Esophagus (tissue), 2 donors: ENCODE measurements around the gene LRRK1. TPM values are rescaled to one million over a fixed set of nuclear protein-coding genes. Genes with fewer than 3 reads are reported as not detected.

ENCODE experiments used
- H3K27ac ChIP-seq, 2 donors: one replicate each; pipeline ENCODE4 v1.5.1; 2013; ENCODE audit warnings: low read depth in 2 of 2, mild to moderate bottlenecking in 2 of 2, inconsistent platforms in 1 of 2, low read length in 1 of 2, moderate library complexity in 1 of 2
- H3K27me3 ChIP-seq, 2 donors: one replicate each; pipeline ENCODE4 v1.6.1; 2013; ENCODE audit warnings: low read length in 2 of 2, control low read depth in 1 of 2, mild to moderate bottlenecking in 1 of 2; ENCODE audit not compliant: insufficient read depth in 2 of 2, control insufficient read depth in 1 of 2
- H3K36me3 ChIP-seq, 2 donors: one replicate each; pipeline ENCODE4 v1.6.1; 2013; ENCODE audit warnings: low read length in 1 of 2; ENCODE audit not compliant: control insufficient read depth in 2 of 2, insufficient read depth in 2 of 2
- H3K4me1 ChIP-seq, 2 donors: one replicate each; pipeline ENCODE4 v1.6.1; 2013; ENCODE audit warnings: low read length in 1 of 2; ENCODE audit not compliant: control insufficient read depth in 2 of 2, insufficient read depth in 2 of 2
- H3K4me3 ChIP-seq, 2 donors: one replicate each; pipeline ENCODE4 v1.5.1; 2013; ENCODE audit warnings: low read length in 2 of 2, mild to moderate bottlenecking in 2 of 2, low read depth in 1 of 2, moderate library complexity in 1 of 2
- H3K9me3 ChIP-seq, 2 donors: one replicate each; pipeline ENCODE4 v1.6.1; 2013; ENCODE audit warnings: mild to moderate bottlenecking in 2 of 2, low read depth in 1 of 2, low read length in 1 of 2, moderate library complexity in 1 of 2; ENCODE audit not compliant: control insufficient read depth in 2 of 2, insufficient read depth in 1 of 2
- WGBS, 2 donors: extraction: QIAGEN DNeasy Blood & Tissue Kit; methylation state at CpG; one replicate each; pipeline ENCODE4 v1.1.7; 2013; 5-methylcytosine and 5-hydroxymethylcytosine counted together
- polyA plus RNA-seq, 2 donors: library from polyadenylated mRNA; stranded (reverse); fragments of 200-250 nt; gene quantifications; one replicate each; pipeline ENCODE4 v1.2.3, GENCODE V29; 2013
- donor health status: healthy with polysubstance abuse.
- donor health status: Bipolar disorder and iron deficiency.

The LRRK1 gene
- polyA plus RNA-seq, 2 donors, result 4.4 to 7.0 TPM

DNA sequence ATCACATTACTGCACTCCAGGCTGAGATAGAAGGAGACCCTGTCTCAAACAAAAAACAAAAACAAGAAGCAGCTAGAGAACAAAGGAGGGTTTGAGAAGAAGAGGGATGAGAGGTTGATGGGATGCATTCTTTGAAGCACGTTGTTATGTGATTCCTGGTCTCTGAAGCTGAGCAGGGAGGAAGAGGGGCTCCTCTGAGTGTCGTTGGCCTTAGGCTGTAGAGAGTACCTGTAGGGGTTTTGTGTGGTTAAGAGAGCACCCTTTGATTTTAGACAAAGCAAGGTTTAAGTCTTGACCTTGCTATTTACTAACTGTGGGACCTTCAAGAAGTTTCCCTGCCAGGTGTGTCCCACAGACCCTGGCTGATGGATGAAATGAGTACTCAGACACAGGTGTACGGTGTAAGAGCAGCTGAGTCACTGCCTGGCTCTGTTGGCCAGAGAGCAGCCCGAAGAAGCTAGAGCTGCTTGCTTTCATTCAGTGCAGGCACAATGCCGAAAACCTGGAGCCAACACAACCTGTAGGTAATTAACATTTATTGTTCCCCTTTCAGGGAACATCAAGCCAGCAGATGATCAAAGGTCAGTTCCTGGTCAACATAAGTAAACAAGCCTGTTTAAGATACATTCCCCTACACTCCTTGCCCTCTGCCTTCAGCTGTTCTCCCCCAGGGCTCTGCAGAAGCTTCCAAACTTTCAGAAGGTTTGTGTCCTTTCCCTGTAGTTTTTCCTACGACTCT is 67.2 kb downstream of the LRRK1 start:
- WGBS, 2 donors, result 53 to 55% methylated on average over 6 of the region's 6 CpGs
- no peak overlapping the region for H3K27ac ChIP-seq

GRCh38 chr15:100987143-100987542 is 68.0 kb downstream of the LRRK1 start:
- H3K27me3 ChIP-seq, result no peaks in the 10 kb centered on the region
- H3K9me3 ChIP-seq, result no peaks in the 10 kb centered on the region
- peaks cover 0 to 3% of the 10 kb centered on the region in 2 donors for H3K4me1 ChIP-seq
- WGBS, 2 donors, result 68 to 84% methylated on average over 4 of the region's 4 CpGs
- no peak overlapping the region for H3K27ac ChIP-seq
- peaks cover 0 to 5% of the 10 kb centered on the region in 2 donors for H3K36me3 ChIP-seq
- H3K4me3 ChIP-seq, result no peak overlapping the region

More for the DNA sequence above, 67.2 kb downstream of the LRRK1 start:
- Histone ChIP-seq H3K4me3 (no peak overlapping the region), H3K27me3 (no peaks in the 10 kb centered on the region), H3K9me3 (no peaks in the 10 kb centered on the region), H3K4me1 (peaks cover 0 to 3% of the 10 kb centered on the region in 2 donors), H3K36me3 (peaks cover 0 to 5% of the 10 kb centered on the region in 2 donors)

DNA sequence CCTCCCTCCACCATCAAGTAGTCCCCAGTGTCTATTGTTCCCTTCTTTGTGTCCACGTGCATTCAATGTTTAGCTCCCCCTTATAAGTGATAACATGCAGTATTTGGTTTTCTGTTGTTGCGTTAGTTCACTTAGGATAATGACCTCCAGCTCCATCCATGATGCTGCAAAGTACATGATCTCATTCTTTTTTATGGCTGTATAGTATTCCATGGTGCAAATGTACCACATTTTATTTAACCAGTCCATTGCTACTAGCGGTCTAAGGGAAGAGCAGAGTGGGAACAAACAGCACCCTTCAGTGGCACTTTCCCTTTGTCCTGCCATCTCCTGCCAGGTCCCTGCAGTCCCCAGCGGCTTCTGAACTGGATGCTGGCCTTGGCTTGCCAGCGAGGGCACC is 69.1 kb downstream of the LRRK1 start:
- Histone ChIP-seq H3K27me3 (no peaks in the 10 kb centered on the region), H3K4me3 (no peak overlapping the region), H3K9me3 (no peaks in the 10 kb centered on the region), H3K27ac (no peak overlapping the region), H3K36me3 (peaks cover 0 to 3% of the 10 kb centered on the region in 2 donors), H3K4me1 (peaks cover 0 to 3% of the 10 kb centered on the region in 2 donors)
- WGBS, 2 donors, result 95 to 96% methylated on average over 5 of the region's 5 CpGs

DNA sequence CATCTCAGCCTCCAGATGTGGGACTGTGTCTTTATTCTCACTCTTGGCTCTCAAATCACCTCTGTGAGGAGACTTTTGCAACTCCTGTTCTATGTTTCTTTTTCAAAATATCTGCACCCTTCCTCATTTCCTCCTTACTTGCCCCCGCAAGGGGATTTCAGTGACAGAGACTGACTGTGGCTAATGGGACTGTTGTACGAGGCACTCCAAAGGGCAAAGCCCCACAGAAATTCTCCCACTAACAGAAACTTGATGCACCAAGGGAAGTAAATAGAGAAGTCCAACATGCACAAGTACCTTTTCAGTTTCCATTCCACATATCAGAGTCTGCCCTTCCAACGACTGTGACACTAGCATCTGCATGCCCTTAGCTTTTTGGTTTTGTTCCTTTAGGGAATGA is 69.7 kb downstream of the LRRK1 start:
- H3K4me1 ChIP-seq, result peaks cover 0 to 3% of the 10 kb centered on the region in 2 donors
- no peak overlapping the region for H3K27ac ChIP-seq
- H3K9me3 ChIP-seq, result no peaks in the 10 kb centered on the region
- no peaks in the 10 kb centered on the region for H3K27me3 ChIP-seq
- H3K36me3 ChIP-seq, result no peaks in the 10 kb centered on the region
- no peak overlapping the region for H3K4me3 ChIP-seq
- 86 to 89% methylated on average over 3 of the region's 3 CpGs for WGBS, 2 donors

DNA sequence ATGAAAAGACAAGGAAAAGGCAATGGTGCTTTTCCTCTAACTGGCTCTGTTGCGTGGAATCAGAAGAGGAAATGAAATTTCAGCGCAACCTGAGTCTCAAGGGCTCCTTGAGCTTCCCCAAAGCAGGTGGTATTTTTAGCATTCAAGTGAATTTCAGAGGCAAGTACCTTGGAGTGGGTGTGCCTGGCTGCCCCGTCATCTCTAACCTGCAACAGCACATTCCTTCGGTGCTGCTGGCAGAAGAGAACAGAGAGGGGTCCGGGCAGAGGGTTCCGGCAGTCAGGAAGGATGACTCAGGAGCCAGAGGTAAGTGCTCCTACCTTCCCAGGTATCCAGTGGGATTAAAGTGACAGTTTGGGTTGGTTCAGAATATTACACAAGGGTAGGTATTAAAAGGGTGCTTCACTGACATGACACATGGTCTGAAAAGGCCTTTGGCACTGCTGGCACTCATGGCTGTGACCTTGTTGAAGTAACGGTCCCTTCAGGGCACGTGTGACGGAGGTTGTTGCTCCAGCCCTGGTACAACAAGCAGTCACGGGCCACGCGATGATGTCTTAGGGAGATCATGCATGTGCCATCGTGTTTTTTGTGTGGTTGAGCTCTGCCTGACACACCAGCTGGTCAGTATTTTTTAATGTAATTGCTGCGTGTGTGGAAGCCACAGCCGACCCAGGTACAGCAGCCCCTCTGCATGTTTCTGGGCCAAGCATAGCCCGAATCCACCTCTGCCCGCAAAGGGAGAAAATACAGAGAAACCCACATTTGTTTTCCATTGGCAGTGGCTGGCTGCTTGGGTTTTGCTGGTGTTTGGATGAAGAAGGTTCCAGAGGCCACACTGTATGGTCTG is 75.7 kb downstream of the LRRK1 start:
- Histone ChIP-seq H3K36me3 (peaks cover 0 to 4% of the 10 kb centered on the region in 2 donors), H3K27me3 (no peaks in the 10 kb centered on the region), H3K4me1 (peaks cover 0 to 2% of the 10 kb centered on the region in 2 donors), H3K4me3 (no peak overlapping the region), H3K9me3 (no peaks in the 10 kb centered on the region), H3K27ac (no peak overlapping the region)
- 91 to 92% methylated on average over 17 of the region's 17 CpGs for WGBS, 2 donors

DNA sequence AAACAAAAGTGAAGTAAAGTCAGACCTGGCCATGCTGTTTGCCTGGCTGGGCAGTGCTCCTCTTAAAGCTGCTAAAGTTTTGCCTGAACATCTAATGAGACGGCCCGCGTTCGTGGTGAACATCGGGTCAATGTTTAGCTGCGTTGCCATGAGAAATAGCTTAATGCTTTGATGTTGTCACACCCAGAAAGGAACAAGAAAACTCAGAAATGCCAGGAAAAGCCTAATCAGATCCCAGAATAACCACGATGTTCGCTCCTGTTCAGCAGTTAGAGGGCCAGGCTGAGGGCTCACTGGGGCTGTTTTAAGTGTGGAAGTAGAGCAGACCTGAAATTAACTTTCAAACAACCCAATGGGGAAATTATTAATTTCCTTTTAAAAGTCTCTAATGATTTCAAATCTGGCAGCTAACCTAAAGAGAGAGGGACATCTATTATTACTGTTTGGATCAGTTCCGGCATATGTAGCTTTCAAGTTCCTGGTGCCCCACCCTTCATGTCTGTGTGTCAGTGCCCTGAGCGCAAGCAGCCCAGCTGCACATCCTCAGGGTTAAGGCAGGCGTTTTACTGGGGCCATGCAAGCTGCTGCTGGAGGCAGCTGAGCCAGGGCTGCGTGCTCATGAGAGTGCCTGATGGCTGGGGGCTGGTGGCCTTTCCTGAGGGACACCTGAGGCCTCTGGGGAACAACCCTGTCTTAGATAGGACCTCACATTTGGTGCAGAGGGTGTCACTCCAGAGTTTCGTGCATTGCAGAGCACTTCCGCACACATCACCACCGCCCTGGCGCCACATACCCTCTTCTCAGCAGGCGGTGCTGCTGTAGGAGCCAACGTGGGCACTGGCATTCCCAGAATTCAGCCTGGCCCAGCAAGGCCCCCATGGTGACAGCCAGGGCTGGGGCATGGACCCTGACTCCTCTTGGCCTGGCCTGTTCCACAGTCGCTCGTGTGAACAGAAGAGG is 76.6 kb downstream of the LRRK1 start:
- Histone ChIP-seq H3K27me3 (no peaks in the 10 kb centered on the region), H3K4me1 (peaks cover 0 to 2% of the 10 kb centered on the region in 2 donors)
- 70 to 74% methylated on average over 20 of the region's 20 CpGs for whole genome bisulfite sequencing, 2 donors

DNA sequence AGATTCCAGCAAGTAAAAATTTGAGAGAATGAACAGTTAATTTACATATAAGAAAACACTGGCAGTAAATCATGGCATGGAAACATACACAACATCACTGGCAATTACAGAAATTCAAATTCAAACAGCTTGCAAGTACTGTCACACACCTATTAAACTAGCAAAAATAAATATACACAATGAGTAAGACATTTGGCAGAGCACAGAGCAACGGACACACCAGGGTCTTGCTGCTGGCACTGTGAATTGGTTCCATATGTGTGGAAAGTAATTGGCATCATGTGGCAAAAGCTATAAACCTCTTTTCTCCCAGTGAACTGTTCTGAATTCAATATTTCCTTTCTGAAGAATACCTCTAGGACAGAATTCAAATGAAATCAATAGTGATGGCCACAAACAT is 78.3 kb downstream of the LRRK1 start:
- no peak overlapping the region for H3K27ac ChIP-seq
- no peaks in the 10 kb centered on the region for H3K9me3 ChIP-seq
- no peak overlapping the region for H3K4me3 ChIP-seq
- peaks cover 0 to 2% of the 10 kb centered on the region in 2 donors for H3K4me1 ChIP-seq
- H3K27me3 ChIP-seq, result no peaks in the 10 kb centered on the region
- WGBS, 2 donors, result 70 to 80% methylated on average over 1 of the region's 1 CpG
- peaks cover 0 to 6% of the 10 kb centered on the region in 2 donors for H3K36me3 ChIP-seq

More for the DNA sequence above, 76.6 kb downstream of the LRRK1 start:
- Histone ChIP-seq H3K27ac (no peak overlapping the region), H3K36me3 (peaks cover 0 to 5% of the 10 kb centered on the region in 2 donors), H3K9me3 (no peaks in the 10 kb centered on the region), H3K4me3 (no peak overlapping the region)

- H3K9me3 ChIP-seq, result no peaks in the 10 kb centered on the region
- H3K36me3 ChIP-seq, result peaks cover 0 to 6% of the 10 kb centered on the region in 2 donors
- no peaks in the 10 kb centered on the region for H3K27me3 ChIP-seq
- H3K27ac ChIP-seq, result no peak overlapping the region
- no peak overlapping the region for H3K4me3 ChIP-seq
- peaks cover 0 to 2% of the 10 kb centered on the region in 2 donors for H3K4me1 ChIP-seq
- 95 to 98% methylated on average over 1 of the region's 1 CpG for WGBS, 2 donors
These were observed 79.5 kb downstream of the LRRK1 start for GRCh38 chr15:100998630-100999029.

GRCh38 chr15:100999369-100999768 is 80.2 kb downstream of the LRRK1 start:
- H3K9me3 ChIP-seq, result peaks cover 0 to under 1% of the 10 kb centered on the region in 2 donors
- H3K4me3 ChIP-seq, result no peak overlapping the region
- H3K36me3 ChIP-seq, result peaks cover 0 to 6% of the 10 kb centered on the region in 2 donors
- peaks cover 0 to 2% of the 10 kb centered on the region in 2 donors for H3K4me1 ChIP-seq
- H3K27me3 ChIP-seq, result no peaks in the 10 kb centered on the region
- H3K27ac ChIP-seq, result no peak overlapping the region
- WGBS, 2 donors, result 81% methylated on average over 3 of the region's 3 CpGs
